GM23338 (cell line): ENCODE measurements around the gene CD163.

Experiments used
- ETS1 ChIP-seq: IDR thresholded peaks from 2 replicates; pipeline ENCODE4 v1.6.1; 2016; ENCODE audit warnings: antibody characterized with exemption
- EZH2 ChIP-seq: fragments of 200-600 bp; sonication (generic); IDR thresholded peaks from one replicate; pipeline ENCODE4 v1.8.0; 2017; ENCODE audit warnings: antibody characterized with exemption, mild to moderate bottlenecking, low read depth; ENCODE audit not compliant: unreplicated experiment
- EZH2phosphoT487 ChIP-seq: fragments of 200-600 bp; sonication (generic); IDR thresholded peaks from one replicate; pipeline ENCODE4 v1.8.1; 2018; ENCODE audit warnings: antibody characterized with exemption; ENCODE audit not compliant: unreplicated experiment
- POLR2AphosphoS5 ChIP-seq: IDR thresholded peaks from 2 replicates; pipeline ENCODE4 v1.6.1; 2016; ENCODE audit warnings: antibody characterized with exemption, low read depth
- STAT1 ChIP-seq: IDR thresholded peaks from one replicate; pipeline ENCODE4 v1.6.1; 2016; ENCODE audit warnings: antibody characterized with exemption; ENCODE audit not compliant: unreplicated experiment
- ZNF114 ChIP-seq: fragments of 250-450 bp; sonication (Bioruptor Pico); IDR thresholded peaks from 2 replicates; pipeline ENCODE4 v1.5.0; 2020; ENCODE audit warnings: mild to moderate bottlenecking, moderate library complexity
- ZNF331 ChIP-seq: fragments of 250-450 bp; sonication (Bioruptor Pico); IDR thresholded peaks from 2 replicates; pipeline ENCODE4 v1.5.0; 2020; ENCODE audit warnings: low read depth, mild to moderate bottlenecking, moderate library complexity
- TF ChIP-seq, protein P1 (sequence below), 2 experiments: fragments of 200-600 bp in 1 of 2; sonication (generic) in 1 of 2; conservative IDR thresholded peaks; 2 replicates each; pipeline versions ENCODE4 v1.5.1 to v1.6.1; 2016 to 2017; ENCODE audit warnings: antibody characterized with exemption in 2 of 2, low read depth in 2 of 2, mild to moderate bottlenecking in 2 of 2, moderate library complexity in 1 of 2
- TF ChIP-seq, protein P2 (sequence below): IDR thresholded peaks from one replicate; pipeline ENCODE4 v1.6.1; 2018; ENCODE audit warnings: antibody characterized with exemption; ENCODE audit not compliant: unreplicated experiment

- TF ChIP-seq, protein P1, sequence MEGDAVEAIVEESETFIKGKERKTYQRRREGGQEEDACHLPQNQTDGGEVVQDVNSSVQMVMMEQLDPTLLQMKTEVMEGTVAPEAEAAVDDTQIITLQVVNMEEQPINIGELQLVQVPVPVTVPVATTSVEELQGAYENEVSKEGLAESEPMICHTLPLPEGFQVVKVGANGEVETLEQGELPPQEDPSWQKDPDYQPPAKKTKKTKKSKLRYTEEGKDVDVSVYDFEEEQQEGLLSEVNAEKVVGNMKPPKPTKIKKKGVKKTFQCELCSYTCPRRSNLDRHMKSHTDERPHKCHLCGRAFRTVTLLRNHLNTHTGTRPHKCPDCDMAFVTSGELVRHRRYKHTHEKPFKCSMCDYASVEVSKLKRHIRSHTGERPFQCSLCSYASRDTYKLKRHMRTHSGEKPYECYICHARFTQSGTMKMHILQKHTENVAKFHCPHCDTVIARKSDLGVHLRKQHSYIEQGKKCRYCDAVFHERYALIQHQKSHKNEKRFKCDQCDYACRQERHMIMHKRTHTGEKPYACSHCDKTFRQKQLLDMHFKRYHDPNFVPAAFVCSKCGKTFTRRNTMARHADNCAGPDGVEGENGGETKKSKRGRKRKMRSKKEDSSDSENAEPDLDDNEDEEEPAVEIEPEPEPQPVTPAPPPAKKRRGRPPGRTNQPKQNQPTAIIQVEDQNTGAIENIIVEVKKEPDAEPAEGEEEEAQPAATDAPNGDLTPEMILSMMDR (conservative IDR thresholded peaks at IDR 0.05; ENCODE audit: low read depth in 2 of 2): no peak
- TF ChIP-seq POLR2AphosphoS5 (no peak), EZH2phosphoT487 (no peak), ZNF331 (no peak), EZH2 (no peak), ZNF114 (CRISPR knock-in tag) (no peak), STAT1 (no peak), ETS1 (no peak)
- TF ChIP-seq, protein P2, sequence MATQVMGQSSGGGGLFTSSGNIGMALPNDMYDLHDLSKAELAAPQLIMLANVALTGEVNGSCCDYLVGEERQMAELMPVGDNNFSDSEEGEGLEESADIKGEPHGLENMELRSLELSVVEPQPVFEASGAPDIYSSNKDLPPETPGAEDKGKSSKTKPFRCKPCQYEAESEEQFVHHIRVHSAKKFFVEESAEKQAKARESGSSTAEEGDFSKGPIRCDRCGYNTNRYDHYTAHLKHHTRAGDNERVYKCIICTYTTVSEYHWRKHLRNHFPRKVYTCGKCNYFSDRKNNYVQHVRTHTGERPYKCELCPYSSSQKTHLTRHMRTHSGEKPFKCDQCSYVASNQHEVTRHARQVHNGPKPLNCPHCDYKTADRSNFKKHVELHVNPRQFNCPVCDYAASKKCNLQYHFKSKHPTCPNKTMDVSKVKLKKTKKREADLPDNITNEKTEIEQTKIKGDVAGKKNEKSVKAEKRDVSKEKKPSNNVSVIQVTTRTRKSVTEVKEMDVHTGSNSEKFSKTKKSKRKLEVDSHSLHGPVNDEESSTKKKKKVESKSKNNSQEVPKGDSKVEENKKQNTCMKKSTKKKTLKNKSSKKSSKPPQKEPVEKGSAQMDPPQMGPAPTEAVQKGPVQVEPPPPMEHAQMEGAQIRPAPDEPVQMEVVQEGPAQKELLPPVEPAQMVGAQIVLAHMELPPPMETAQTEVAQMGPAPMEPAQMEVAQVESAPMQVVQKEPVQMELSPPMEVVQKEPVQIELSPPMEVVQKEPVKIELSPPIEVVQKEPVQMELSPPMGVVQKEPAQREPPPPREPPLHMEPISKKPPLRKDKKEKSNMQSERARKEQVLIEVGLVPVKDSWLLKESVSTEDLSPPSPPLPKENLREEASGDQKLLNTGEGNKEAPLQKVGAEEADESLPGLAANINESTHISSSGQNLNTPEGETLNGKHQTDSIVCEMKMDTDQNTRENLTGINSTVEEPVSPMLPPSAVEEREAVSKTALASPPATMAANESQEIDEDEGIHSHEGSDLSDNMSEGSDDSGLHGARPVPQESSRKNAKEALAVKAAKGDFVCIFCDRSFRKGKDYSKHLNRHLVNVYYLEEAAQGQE: no peak
Observed at GRCh38 chr12:7433276-7433822, 70.2 kb downstream of the CD163 start.
